Activated CD4-positive, CD25-positive, alpha-beta regulatory T cell treated with anti-CD3 and anti-CD28 coated beads, Interleukin-2, amount 50 U/mL, for 72 hours (primary cell): ENCODE measurements around the gene PHACTR3.

Experiments used
- DNase-seq: peaks from one replicate; pipeline ENCODE4 v3.0.0; 2021

Gene PHACTR3

DNA sequence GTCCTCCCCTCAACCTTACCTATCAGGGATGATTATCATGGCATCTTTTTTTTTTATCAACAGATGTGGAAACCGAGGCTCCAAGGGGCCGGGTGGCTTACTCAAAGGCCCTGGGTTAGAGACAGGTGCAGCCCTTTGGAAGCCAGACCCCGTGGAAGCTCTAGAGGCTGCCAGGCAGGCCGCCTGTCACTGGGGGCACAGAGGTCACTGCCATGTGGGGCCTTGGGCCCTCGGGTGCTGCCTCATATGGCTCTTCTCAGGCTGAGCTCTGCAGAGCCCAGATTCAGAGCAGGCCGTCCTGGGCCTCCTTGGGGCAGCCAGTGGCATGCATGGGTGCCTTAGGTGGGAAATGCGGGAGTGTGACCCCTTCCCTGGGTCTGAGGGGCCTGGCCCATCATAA lies 136.3 kb downstream of the PHACTR3 start:
- DNase-seq: no peak

DNA sequence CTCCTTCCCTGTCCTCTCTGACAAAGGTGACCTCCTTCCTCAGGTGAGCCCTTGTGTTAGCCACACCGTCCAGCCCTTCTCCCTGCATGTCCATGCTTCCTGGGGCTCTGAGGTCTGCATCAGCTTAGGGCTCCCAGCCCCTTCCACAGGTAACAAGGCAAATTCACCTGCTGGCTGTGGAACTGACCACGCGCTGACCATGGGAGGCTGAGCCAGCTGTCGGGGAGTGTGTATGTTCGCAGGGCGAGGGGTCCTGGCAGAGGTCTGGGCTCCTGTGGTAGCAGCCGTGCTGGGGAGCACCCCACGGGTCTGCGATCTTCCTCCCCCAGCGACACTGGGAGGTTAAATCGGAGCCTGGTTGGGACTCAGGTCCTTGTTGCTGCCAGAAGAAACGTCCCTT lies 136.7 kb downstream of the PHACTR3 start:
- no peak for DNase-seq

DNA sequence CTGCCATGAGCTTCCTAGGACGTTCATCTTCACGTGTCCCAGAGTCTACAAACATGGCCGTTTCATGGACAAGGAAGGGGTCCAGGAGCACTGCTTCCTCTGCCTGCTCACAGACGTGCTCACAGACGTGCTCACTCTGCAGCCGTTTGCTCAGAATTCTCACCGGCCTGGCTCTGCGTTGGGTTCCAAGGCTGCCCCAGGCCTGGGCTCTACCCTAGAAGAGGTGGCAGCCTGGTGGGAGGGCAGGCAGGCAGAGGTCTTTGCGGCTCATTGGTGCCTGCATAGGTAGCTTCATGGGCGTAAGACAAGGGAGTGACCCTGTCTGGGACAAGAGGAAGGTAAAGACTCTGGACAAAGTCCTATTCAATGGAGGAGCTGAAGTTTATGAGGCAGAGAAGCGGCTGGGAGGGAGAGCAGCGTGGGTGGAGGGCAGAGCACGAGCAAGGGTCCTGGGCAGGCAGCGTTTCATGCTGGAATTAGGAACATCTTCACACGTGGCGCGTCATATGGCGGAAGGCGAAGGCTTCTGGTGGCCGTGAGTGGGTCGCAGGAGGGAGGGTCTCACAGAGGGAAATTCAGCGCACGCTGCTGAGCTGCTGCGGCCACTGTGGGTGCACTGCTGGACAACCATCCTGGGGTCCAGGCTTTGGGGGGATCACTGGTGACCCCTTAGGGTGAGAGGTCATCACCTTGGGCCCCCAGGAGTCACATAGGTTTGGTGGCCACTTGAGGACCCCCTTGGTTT lies 138.2 kb downstream of the PHACTR3 start:
- DNase-seq: no peak

DNA sequence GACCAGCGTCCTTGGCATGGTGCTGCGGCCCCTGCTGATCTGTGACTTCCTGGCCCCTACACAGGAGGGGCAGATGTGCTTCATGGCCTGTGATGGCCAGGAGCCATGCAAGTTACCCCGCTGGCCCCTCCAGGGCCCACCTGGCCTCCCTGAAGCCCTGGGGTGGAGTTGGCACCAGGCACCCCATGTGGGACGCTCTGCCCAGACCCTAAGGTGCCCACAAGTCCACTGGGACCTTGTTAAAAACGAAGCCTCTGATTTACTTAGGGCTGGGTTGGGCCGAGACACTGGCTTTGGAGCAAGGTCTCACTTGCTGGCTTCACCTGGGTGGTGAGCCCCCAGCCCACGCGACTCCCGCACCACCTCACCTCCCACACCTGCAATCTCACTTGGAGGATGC lies 139.0 kb downstream of the PHACTR3 start:
- DNase-seq: no peak

DNA sequence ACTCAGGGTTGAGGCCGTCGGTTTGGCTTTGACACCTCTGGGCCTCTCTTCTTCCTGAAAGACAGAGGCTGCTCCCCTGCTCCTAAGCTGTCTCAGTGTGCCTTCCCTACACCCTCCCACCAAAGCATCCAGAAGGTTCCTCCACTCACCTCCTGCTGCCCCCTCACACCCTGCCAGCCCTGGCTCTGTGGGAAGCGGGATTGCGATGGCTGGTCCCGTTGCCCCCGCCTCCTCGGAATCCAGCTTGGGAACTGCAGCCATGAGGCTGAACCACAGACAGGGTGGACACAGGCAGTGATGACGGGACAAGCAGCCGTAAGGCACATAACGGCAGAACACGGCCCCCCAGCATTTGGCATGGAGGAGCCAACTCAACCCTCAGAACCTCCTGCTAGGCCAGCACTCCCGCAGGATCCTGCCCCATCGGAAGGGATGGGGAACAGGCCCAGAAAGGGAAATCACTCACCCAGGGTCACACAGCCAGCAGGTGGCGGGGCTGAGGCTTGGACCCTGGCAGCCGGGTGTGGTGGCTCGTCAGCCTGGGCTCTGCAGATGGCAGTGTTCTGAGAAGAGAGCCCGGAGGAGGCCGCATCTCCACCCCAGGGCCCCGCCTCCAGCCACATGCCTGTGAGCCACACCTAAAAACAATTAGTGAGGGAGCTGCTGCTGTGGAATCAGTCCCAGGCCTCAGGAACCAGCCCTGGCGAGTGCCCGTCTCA lies 139.6 kb downstream of the PHACTR3 start:
- DNase-seq: no peak

DNA sequence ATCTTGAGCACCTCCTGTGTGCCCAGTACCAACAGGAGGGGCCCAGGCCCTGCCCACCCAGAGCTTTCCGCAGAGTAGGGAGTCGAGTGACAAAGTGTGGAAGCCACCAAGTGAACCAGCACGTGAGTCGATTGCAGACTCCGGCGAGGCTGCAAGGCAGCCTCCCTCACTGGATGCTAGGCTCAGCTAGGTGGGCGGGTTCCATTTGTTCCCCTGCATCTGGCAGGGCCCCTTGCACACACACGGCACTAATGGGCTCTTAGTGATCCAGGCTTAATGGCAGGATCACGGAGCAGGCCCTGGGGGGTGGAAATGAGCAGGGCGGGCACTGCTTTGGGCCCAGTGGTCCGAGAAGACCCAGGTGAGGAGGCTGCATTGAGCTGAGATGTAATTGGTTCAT lies 140.4 kb downstream of the PHACTR3 start:
- DNase-seq: no peak

DNA sequence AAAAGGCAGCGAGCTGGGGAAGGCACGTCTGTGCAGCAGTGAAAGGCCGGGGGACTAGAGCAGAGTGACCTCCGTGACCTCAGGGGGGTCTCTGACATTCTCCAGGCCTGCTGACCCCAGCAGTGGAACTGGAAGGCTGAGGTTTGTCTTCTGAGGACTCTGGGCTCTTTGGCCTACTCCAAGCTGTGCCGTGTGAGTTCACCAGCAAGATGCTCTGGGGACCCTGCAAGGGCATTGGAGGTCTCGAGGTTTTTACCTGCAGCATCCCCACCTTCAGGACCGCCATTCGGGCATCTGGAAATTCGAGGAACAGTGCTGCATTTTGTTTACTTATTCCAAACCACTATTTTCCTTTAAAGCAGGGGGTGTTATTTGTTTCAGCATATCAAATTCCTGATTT lies 140.9 kb downstream of the PHACTR3 start:
- DNase-seq: no peak

DNA sequence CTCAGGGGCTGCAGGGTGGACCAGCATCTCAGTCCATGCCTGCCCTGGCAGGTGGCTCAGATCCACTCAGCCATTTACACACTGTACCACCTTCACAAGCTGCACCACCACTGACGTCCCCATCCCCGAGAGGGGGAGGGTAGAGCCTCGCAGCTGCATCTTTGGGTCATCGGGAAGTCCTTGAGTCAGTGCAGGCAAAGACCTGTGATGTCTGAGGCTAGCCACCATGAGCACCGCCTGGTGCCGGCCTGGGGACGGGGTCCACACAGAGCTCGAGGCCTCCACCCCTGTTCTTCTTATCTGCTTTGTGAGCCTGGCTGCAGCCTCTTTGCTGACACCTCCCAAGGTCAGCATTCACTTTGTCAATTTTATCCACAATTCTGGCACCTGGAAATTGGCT lies 141.4 kb downstream of the PHACTR3 start:
- no peak for DNase-seq

DNA sequence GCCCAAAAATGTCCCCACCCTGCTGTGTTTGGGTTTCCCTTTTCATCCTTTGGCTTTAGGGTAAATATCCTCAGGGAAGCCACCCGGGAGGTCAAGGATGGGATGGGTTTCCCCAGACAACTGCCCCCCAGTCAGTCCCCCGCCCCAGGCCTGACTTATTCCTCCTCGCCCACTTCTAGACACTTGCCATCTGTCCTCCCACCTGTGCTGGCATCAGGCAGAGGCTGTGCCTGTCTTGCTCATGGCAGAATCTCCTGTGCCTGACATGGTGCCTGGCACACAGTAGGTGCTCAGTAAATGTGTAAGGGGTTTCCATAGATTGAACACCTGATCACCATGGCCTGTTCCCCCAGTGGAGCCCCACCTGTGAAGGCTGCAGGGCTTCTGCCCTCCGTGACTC lies 141.8 kb downstream of the PHACTR3 start:
- DNase-seq: no peak

DNA sequence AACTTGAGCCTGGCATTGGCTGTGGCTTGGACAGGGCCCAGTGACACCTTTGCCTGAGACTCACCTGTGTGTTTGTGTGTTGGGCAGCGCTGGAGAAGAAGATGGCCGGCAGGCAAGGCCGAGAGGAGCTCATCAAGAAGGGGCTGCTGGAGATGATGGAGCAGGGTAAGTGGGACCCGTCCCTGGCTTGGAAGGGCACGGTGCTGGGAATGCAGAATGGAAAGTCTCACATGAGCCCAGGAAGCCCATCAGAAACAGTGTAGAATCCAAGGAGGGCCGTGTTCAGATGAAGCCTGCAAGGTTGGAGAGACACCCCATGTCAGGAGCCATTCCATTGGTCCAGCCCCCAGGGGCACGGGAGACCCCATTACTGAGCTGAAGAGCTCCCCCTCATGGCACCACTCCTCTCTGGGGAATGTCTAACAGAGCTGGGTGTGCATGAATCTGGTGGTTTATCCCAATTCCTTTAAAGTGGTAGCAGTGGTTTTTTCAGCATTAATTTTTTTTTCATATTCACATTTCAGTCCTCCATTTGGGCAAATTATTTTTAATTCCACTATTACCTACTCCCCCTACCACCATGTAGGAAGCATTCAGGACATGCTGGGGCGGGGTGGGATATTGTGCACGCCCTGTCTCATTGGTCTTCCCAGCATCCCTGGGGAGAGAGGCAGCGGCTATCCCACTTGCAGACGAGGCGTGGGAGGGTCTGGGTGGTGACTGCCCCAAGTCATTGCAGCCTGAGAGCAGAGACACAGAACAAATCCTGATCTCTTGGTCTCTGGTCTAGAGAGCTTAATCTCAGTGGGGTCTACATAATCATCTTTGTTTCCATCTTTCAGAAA lies 143.6 kb downstream of the PHACTR3 start:
- DNase-seq: no peak

DNA sequence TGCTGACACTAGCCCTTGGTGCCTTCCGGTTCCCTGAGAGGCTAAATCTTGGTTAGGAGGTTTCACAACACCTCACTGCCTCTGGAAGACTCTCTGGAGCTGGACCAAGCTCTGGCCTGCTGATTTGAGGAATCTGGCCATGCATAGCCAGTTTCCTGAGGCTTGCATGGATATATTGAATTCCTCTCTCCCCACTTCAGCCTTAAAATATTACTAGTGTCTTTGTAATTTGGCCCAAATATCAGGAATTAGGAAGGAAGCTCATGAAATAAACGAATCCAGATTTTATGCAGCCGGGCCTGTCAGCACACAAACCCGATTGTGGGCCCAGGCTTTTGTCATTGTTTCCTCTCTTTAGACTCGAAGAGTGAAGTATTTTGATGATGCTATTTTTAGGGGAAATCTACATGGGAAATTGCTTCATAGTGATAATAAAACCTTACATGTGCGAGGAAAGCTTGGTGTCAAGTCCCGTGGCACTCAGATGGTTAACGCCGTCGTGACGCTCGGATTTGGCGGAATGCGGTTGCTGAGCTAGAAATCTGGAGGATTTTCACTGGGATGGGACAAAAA lies 144.4 kb downstream of the PHACTR3 start:
- DNase-seq: no peak

DNA sequence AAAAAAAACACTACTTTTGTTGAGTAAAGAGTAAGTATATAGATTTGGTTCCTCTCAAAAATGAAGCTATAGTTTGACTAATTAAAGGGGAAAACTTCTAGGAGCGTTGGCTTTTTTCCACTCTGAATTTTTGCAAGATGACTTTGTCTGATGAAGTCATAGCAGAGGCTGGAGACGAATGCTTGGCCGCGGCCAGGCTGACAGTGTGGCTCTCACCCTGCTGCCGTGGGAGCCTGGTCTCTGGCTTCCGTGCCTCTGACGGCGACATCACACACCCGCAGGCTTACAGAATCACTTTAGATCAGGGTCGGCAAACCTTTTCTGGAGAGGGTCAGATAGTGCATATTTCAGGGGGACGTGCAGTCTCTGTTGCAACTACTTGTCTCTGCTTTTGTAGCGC lies 145.0 kb downstream of the PHACTR3 start:
- no peak for DNase-seq

DNA sequence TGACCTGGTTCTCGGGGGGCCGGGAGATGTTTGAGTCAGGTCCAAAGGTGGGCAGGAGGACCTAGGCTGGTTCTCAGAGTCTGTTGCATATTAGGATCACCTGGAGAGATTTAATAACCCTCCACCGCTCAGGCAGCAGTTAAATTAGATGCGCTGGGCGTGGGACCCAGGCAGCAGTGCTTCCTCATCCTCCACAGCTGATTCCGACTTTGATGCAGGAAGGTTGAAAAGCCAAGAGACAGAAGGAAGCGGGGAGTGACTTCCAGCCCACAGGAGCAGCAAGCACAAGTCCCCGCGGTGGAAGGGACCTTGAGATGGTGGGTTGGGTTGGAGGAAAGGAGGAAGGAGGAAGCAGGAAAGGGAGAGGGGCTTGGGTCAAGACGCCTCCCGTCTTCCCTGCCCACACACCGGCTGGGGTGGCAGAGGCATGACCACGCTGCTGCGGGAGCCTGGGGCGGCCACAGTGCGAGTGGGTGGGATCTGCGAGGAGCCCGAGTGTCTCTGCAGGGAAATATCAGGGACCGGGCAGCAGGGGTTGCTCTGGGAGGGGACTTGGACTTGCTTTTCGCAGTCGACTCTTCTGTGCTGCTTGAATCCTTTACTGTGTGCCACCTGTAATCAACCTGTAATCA lies 146.0 kb downstream of the PHACTR3 start:
- DNase-seq: no peak

DNA sequence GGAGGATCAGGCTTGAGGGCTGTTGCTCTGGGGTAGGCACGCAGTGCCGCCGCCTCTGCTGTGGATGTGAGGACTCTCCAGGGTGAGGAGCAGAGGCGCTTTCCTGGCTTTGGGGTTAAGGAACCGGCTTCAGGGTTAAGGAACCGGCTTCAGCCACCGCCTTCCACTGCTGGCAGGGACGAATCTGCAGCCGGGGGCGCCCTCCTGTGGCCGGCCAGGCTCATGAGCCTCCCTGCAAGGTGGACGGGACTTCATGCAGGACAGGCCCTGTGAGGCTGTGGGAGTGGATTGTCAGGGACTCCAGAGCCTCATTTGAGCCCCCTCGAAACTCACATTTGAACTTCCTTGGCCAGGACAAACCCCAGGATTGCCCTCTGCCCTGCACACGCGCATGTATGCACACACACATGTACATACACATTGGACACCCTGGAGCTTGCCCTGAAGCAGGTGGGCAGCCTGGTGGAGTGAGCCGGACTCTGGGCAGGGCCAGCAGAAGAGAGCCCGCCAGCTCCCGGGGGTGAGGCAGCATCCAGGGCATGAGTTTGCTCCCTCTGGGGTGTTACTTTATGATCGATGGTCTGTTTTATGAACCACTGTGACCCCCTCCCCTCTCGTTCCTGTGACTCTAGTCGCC lies 146.9 kb downstream of the PHACTR3 start:
- peak; percentile 40 for DNase-seq

DNA sequence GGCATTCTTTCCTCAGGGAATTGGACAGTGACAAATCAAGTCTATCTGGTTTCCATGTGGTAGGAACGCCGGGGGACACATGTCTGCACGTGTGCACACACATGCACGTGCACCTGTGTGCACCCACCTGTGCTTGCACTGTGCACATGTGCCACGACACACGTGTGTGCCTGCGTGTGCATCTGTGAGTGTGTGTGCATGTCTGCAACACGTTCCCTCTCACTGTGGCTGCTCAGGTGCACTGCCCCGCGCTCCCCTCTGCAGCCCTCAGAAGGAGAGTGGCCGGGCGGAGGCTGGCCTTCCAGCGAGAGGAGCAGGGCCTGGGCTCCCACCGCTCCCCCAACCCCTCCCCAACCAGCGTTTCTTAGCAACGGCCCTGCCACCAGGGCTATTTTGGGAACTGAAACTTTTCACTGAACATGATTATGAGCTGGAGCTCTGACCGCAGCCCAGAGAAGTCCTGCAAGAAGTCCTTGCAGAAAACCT lies 147.8 kb downstream of the PHACTR3 start:
- no peak for DNase-seq

DNA sequence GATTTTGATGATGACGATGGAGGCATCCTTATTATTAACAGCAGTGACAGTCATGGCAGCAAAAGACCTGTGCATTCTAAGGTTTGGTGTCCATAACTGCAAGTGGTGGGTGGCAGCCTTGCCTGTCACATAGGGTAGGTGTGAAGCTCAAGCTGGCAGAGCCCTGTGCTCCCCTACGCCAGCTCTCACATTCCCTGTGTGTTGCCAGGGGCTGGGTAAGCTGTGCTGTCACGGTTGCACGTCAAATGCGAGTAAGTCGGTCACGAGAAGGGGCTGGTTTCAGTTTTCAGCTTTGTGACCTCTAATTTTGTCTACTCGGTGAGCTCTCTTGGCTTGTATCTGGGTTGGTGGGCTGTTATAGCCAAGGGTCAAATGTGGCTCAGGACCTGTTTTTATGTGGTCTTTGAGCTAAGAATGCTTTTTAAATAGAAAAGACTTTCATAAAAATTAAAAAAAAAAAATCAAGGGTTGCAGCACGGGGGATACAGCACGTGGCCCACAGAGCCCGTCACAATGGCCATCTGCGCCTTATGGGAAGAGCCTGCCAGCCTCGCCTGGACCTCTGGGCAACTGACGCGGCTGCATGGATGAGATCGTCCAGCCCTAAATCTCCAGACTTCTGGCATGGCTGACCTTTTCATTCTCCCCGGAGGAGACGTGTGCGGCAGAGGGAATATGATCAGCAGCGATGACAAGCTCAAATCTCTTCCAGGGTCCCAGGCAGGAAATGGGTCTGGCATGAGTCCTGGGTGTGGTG lies 148.5 kb downstream of the PHACTR3 start:
- DNase-seq: no peak

DNA sequence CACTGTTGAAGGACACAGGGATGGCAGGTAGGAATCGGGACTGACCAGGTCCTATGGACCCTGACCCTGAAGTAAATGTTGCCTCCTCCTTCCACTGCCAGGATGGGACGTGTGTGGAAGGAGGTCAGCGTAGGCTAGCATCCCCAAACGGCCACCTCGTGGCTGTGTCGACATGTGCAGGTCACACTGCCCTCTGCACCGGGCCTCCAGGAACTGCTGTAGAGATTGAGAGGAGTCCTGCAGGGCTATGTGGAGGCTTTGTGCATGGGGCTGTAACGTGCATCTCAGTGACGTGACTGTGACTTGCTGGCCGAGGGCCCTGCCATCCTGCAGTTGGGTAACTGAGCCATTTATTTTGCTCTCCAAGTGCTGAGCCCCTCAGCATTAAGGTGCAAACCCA lies 149.5 kb downstream of the PHACTR3 start:
- DNase-seq: no peak

DNA sequence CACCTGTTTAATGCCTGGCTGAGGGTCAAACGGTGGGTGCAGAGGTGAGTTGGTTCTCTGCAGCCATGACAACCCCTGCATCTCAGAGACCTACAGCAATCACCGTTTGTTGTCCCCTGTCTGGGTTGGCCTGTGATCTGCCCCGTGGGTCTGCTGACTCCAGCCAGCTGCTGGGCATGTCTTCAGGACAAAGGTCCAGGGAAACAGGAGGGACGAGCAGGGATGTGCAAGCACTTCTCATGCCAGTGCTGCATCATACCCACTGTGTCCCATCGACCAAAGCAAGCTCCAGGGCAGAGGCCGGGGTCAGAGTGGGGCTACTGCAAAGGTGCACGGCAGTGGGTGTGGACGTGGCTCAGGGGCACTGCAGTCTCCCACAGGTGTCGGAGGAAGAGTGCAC lies 150.2 kb downstream of the PHACTR3 start:
- no peak for DNase-seq

DNA sequence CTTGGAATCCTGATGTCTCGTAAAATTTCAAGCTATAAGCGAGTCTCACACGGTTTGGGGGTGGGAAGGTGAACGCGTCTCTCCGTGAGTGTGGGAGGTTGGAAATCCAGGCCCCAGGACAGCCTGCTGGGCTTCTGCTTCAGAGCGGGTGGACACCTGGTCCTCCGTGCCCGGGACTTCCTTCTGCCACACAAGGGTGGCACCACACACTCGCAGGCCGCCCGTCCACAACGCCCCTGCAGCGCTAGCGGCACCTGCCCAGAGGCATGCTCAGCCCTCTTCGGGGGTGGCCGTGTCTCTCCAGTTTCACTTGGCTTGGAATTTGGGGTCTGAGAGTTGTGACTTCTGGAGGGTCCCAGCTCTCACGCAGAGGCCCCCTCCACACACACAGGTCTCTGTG lies 151.9 kb downstream of the PHACTR3 start:
- DNase-seq: no peak

DNA sequence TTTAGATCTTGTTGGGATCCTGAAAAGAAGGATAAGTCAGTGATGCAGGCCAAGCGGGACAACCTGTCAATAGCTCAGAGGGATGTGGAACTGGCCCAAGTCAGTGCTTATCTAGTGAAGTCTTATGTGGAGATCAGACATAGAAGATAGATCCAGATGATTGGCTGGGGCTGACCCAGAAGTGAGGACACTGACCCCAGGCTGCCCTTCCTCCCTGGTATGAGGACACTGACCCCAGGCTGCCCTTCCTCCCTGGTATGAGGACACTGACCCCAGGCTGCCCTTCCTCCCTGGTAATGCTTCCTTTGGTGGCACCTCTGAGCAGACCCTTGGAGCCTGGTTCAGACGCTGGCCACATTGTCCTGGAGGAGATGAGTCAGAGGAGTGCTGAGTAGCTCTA lies 159.7 kb downstream of the PHACTR3 start:
- no peak for DNase-seq

DNA sequence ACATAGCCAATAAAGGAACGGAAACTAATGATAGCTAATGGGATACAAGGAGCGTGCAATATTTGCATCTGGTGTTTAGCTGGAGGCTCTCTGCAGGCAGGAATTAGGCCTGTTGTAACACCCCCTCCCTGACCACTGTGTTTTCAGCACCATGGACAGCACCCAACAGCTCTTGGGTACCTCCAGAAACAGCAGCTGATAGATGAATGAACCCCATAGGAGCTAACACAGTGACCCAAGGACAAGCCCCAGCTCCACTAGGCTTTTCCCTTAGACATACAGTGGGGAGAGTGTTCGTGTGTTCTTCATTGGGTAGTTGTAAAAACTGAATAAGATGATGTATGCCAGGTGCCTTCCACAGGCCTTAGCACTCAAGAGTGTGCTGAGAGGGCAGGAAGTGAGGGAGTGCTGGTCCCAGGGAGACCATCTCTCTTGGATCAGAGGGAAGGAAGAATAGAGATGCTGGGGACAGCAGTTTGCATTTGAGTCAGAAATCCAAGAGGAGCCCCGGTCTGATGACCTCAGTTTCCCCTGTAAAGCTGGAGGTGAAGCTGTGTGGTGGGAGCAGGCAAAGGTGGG lies 161.3 kb downstream of the PHACTR3 start:
- DNase-seq: no peak
